Mesenchymal stem cell (in vitro differentiated cells and primary cell): ENCODE results near the gene OR6C75.
"Not testable (repeated sequence)": the region's sequence is repeated elsewhere in the genome, so short reads cannot be mapped to it uniquely, and the experiment has no call there.

Source experiments
- DNase-seq: peaks from one replicate; pipeline ENCODE4 v3.0.0-alpha.2; 2013
- H2AFZ ChIP-seq: one replicate; pipeline ENCODE4 v1.6.1; 2013; ENCODE audit warnings: low read depth, mild to moderate bottlenecking, control low read depth, inconsistent platforms, low read length, moderate library complexity
- H2AK5ac ChIP-seq: 2 replicates; pipeline ENCODE4 v1.6.1; 2013; ENCODE audit warnings: low read length, moderate library complexity, mild to moderate bottlenecking, inconsistent platforms; ENCODE audit not compliant: severe bottlenecking
- H2BK120ac ChIP-seq: one replicate; pipeline ENCODE4 v1.6.1; 2013; ENCODE audit warnings: low read depth, mild to moderate bottlenecking, inconsistent platforms, low read length, moderate library complexity
- H2BK12ac ChIP-seq, 2 experiments: one replicate each; pipeline ENCODE4 v1.6.1; 2013; ENCODE audit warnings: inconsistent platforms in 2 of 2, low read length in 2 of 2, mild to moderate bottlenecking in 2 of 2, moderate library complexity in 2 of 2, control low read depth in 1 of 2
- H2BK15ac ChIP-seq: one replicate; pipeline ENCODE4 v1.6.1; 2013; ENCODE audit warnings: mild to moderate bottlenecking, low read depth, inconsistent platforms; ENCODE audit not compliant: poor library complexity, severe bottlenecking
- H2BK5ac ChIP-seq: 2 replicates; pipeline ENCODE4 v1.6.1; 2013; ENCODE audit warnings: low read depth, mild to moderate bottlenecking, low read length, control low read depth, inconsistent platforms; ENCODE audit not compliant: poor library complexity, severe bottlenecking
- H3K14ac ChIP-seq, 2 experiments: one replicate each; pipeline ENCODE4 v1.6.1; 2013; ENCODE audit warnings: inconsistent platforms in 2 of 2, low read length in 2 of 2, control low read depth in 1 of 2, mild to moderate bottlenecking in 1 of 2, moderate library complexity in 1 of 2
- H3K18ac ChIP-seq, 2 experiments: one replicate each; pipeline ENCODE4 v1.6.1; 2013; ENCODE audit warnings: inconsistent platforms in 2 of 2, low read length in 2 of 2, control low read depth in 1 of 2, low read depth in 1 of 2, mild to moderate bottlenecking in 1 of 2
- H3K23ac ChIP-seq, 2 experiments: one replicate each; pipeline ENCODE4 v1.6.1; 2013; ENCODE audit warnings: inconsistent platforms in 2 of 2, low read length in 2 of 2, mild to moderate bottlenecking in 2 of 2, moderate library complexity in 2 of 2, control low read depth in 1 of 2
- H3K27ac ChIP-seq: 2 replicates; pipeline ENCODE4 v1.5.1; 2013; ENCODE audit warnings: mild to moderate bottlenecking, moderate library complexity, low read length, control low read depth, inconsistent platforms; ENCODE audit not compliant: poor library complexity, severe bottlenecking
- H3K27me3 ChIP-seq, 2 experiments: 2 replicates each; pipeline versions ENCODE4 v1.6.1 to v1.7.0; 2013; ENCODE audit warnings: low read length in 2 of 2, mild to moderate bottlenecking in 2 of 2, moderate library complexity in 2 of 2, control low read depth in 1 of 2, inconsistent platforms in 1 of 2; ENCODE audit not compliant: control insufficient read depth in 1 of 2, insufficient read depth in 1 of 2
- H3K36me3 ChIP-seq, 2 experiments: 2 replicates each; pipeline versions ENCODE4 v1.6.1 to v1.7.0; 2013; ENCODE audit warnings: low read length in 2 of 2, control low read depth in 1 of 2, inconsistent platforms in 1 of 2, low read depth in 1 of 2, mild to moderate bottlenecking in 1 of 2; ENCODE audit not compliant: insufficient read depth in 2 of 2, control insufficient read depth in 1 of 2
- H3K4ac ChIP-seq, 2 experiments: one replicate each; pipeline ENCODE4 v1.6.1; 2013; ENCODE audit warnings: inconsistent platforms in 2 of 2, low read length in 2 of 2, mild to moderate bottlenecking in 2 of 2, moderate library complexity in 2 of 2, control low read depth in 1 of 2, low read depth in 1 of 2
- H3K4me1 ChIP-seq: 2 replicates; pipeline ENCODE4 v1.6.1; 2013; ENCODE audit warnings: low read depth, low read length, control low read depth; ENCODE audit not compliant: control insufficient read depth, insufficient read depth
- H3K4me2 ChIP-seq: 2 replicates; pipeline ENCODE4 v1.6.1; 2013; ENCODE audit warnings: low read length, mild to moderate bottlenecking, inconsistent platforms; ENCODE audit not compliant: poor library complexity, severe bottlenecking
- H3K4me3 ChIP-seq, 2 experiments: 2 replicates each; pipeline versions ENCODE4 v1.5.1 to v1.7.0; 2013; ENCODE audit warnings: low read length in 2 of 2, mild to moderate bottlenecking in 2 of 2, control low read depth in 1 of 2, low read depth in 1 of 2; ENCODE audit not compliant: insufficient read depth in 1 of 2
- H3K79me1 ChIP-seq: replicated peaks from 2 replicates; pipeline ENCODE4 v1.6.1; 2013; ENCODE audit warnings: mild to moderate bottlenecking, control low read depth, low read length, inconsistent platforms; ENCODE audit not compliant: poor library complexity, severe bottlenecking
- H3K9ac ChIP-seq: 2 replicates; pipeline ENCODE4 v1.7.0; 2013; ENCODE audit warnings: mild to moderate bottlenecking, low read length, moderate library complexity
- H3K9me3 ChIP-seq: 2 replicates; pipeline ENCODE4 v1.7.0; 2013; ENCODE audit warnings: mild to moderate bottlenecking, low read length; ENCODE audit not compliant: control insufficient read depth
- H4K8ac ChIP-seq: one replicate; pipeline ENCODE4 v1.6.1; 2013; ENCODE audit warnings: inconsistent platforms, mild to moderate bottlenecking, low read length, moderate library complexity
- H4K91ac ChIP-seq: one replicate; pipeline ENCODE4 v1.6.1; 2013; ENCODE audit warnings: mild to moderate bottlenecking, low read length, inconsistent platforms
- WGBS: methylation state at CpG from one replicate; pipeline ENCODE4 v1.1.7; 2013; ENCODE audit warnings: mixed read lengths; 5-methylcytosine and 5-hydroxymethylcytosine counted together

The OR6C75 gene

DNA sequence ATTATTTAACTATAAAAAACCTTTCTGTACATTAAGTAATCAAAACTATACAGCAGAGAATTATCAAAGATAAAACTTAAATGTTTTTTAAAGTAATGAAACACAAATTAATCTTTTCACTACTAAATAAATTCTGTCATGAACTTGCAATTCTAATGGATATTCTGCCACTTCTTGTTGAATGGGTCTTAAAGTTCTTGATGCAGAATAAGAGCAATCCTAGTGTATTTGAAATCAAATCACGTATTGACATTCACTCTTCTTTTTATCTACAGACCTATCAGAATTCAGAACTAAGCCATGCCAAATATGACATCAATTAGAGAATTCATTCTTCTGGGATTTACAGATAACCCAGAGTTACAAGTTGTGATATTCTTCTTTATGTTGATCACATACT, 37.5 kb downstream of the OR6C75 start, which contains the start of gene OR6C65:
Gene OR6C65 (plus strand): TSS at position 301 of the 400 bp plus-strand sequence. CDS start 0 bp downstream, at position 301.
- Histone ChIP-seq H3K79me1 (no peaks in the 10 kb centered on the region), H3K9ac (no peak within 1 kb of the TSS), H2BK120ac (no peak within 1 kb of the TSS), H2AK5ac (no peak within 1 kb of the TSS), H3K4ac (no peak within 1 kb of the TSS), H3K27ac (no peak within 1 kb of the TSS), H4K8ac (no peak within 1 kb of the TSS), H3K36me3 (no peaks in the 10 kb centered on the region), H3K27me3 (no peaks in the 10 kb centered on the region), H3K23ac (no peak within 1 kb of the TSS), H3K14ac (no peak within 1 kb of the TSS), H3K4me3 (no peak within 1 kb of the TSS), H2BK5ac (no peak within 1 kb of the TSS), H4K91ac (no peak within 1 kb of the TSS), H3K4me1 (no peaks in the 10 kb centered on the region), H3K18ac (no peak within 1 kb of the TSS), H2BK12ac (no peak within 1 kb of the TSS), H2AFZ (no peak within 1 kb of the TSS), H3K4me2 (no peak within 1 kb of the TSS), H2BK15ac (no peak within 1 kb of the TSS), H3K9me3 (no peaks in the 10 kb centered on the region)
- WGBS: 100% methylated on average over 1 of the region's 1 CpG
- no peak for DNase-seq

DNA sequence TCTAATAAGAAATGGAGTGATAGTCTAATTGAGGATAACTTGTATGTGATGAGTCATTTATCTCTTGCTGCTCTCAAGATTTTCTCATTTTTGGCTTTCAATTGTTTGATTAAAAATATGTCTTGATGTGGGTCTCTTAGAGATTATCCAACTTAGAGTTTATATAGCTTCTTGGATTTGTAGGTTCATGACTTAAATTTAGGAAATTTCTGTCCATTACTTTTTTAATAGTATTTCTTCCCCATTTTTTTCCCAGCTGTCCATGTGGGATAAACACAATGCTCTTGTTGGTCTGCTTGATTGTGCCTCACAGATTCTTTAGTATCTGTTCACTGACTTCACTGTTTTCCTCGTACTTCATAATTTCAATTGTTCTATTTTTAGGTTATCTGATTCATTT, 45.1 kb downstream of the OR6C75 start:
- WGBS: no CpG with 5 or more reads among the region's 1 CpG
- Histone ChIP-seq H3K23ac (no peak overlapping the region), H3K79me1 (no peaks in the 10 kb centered on the region), H3K36me3 (no peaks in the 10 kb centered on the region), H2AK5ac (no peak overlapping the region), H4K91ac (no peak overlapping the region), H2BK120ac (no peak overlapping the region), H2BK5ac (no peak overlapping the region), H4K8ac (no peak overlapping the region), H2AFZ (no peak overlapping the region), H2BK15ac (no peak overlapping the region), H3K18ac (no peak overlapping the region), H2BK12ac (no peak overlapping the region), H3K4me1 (no peaks in the 10 kb centered on the region), H3K27ac (no peak overlapping the region), H3K9me3 (peaks cover 11% of the 10 kb centered on the region), H3K4me2 (no peak overlapping the region), H3K4me3 (no peak overlapping the region), H3K4ac (no peak overlapping the region), H3K14ac (no peak overlapping the region), H3K27me3 (no peaks in the 10 kb centered on the region), H3K9ac (no peak overlapping the region)
- no peak for DNase-seq

- WGBS: 80% methylated on average over 1 of the region's 1 CpG
Observed at GRCh38 chr12:55409133-55409532, 46.4 kb downstream of the OR6C75 start.

DNA sequence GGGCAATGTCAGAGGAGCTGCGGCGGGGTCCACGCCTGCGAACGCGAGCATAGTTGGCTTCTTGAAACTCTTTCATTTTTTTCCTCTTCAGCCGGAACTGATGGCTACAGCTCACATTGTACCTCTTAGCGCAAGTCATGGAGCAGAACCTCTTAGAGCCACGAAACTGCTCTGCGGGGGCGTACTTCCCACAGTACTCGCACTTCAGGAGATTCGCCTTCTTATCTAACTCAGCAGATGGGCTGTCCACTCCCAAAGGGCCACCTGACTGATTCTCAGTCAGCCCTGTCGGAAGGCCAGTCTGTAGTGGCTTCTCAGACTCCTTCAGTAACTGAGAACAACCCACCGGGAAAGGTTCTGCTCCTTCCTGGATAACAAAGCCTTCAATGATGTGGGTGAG, 49.4 kb downstream of the OR6C75 start:
- not testable (repeated sequence) for H3K79me1 ChIP-seq, H2BK12ac ChIP-seq, H3K4me2 ChIP-seq, H3K4ac ChIP-seq, H3K4me3 ChIP-seq, H4K8ac ChIP-seq, H3K18ac ChIP-seq, H2AFZ ChIP-seq, DNase-seq, H3K23ac ChIP-seq, H3K9ac ChIP-seq, H2BK120ac ChIP-seq, H3K36me3 ChIP-seq, H2BK15ac ChIP-seq, H4K91ac ChIP-seq, H2AK5ac ChIP-seq, H3K4me1 ChIP-seq, H3K27me3 ChIP-seq, H2BK5ac ChIP-seq, H3K27ac ChIP-seq, H3K14ac ChIP-seq
- 89% methylated on average over 14 of the region's 15 CpGs for WGBS
- peaks cover 11% of the 10 kb centered on the region for H3K9me3 ChIP-seq

More at GRCh38 chr12:55409133-55409532, 46.4 kb downstream of the OR6C75 start:
- not testable (repeated sequence) for H3K18ac ChIP-seq, H2BK12ac ChIP-seq, H3K23ac ChIP-seq, H3K79me1 ChIP-seq, DNase-seq, H2AFZ ChIP-seq, H3K36me3 ChIP-seq, H4K8ac ChIP-seq, H2BK5ac ChIP-seq, H3K4ac ChIP-seq, H3K4me2 ChIP-seq, H4K91ac ChIP-seq, H3K14ac ChIP-seq, H3K27ac ChIP-seq, H3K4me1 ChIP-seq, H2BK120ac ChIP-seq, H3K4me3 ChIP-seq, H3K27me3 ChIP-seq, H3K9ac ChIP-seq, H2BK15ac ChIP-seq, H2AK5ac ChIP-seq
- peaks cover 11% of the 10 kb centered on the region for H3K9me3 ChIP-seq
